AG04450 (cell line): Measurements from ENCODE around the gene CYB5RL. TPM values are rescaled to one million over a fixed set of nuclear protein-coding genes. Genes with fewer than 3 reads are reported as not detected.

Experiments used
- CTCF ChIA-PET: fragments of 300-600, 350-600 bp; formaldehyde crosslinking; extraction: SDS; loops from one replicate; lab custom pipeline; 2022; ENCODE audit warnings: antibody characterized with exemption, inconsistent platforms; lab: Charles Lee
- POLR2A ChIA-PET: fragments of 350-600 bp; formaldehyde crosslinking; extraction: SDS; loops from one replicate; lab custom pipeline; 2021; ENCODE audit warnings: antibody characterized with exemption, inconsistent platforms; lab: Yijun Ruan, JAX
- DNase-seq: peaks from one replicate; pipeline ENCODE4 v3.0.0-alpha.2; 2011; ENCODE audit warnings: low read depth, low spot score
- H3K27ac ChIP-seq: one replicate; pipeline ENCODE4 v1.5.1; 2012; ENCODE audit warnings: low read depth, low read length, control low read depth
- H3K27me3 ChIP-seq: one replicate; pipeline ENCODE4 v1.6.0; 2012; ENCODE audit warnings: low read length; ENCODE audit not compliant: control insufficient read depth, insufficient read depth
- H3K4me3 ChIP-seq: 2 replicates; pipeline ENCODE4 v1.5.1; 2011; ENCODE audit warnings: mild to moderate bottlenecking, low read depth, low read length, control low read depth
- H3K9me3 ChIP-seq: 2 replicates; pipeline ENCODE4 v1.5.1; 2012; ENCODE audit warnings: low read length; ENCODE audit not compliant: control insufficient read depth, insufficient read depth
- CTCF ChIP-seq: IDR thresholded peaks from 2 replicates; pipeline ENCODE4 v1.5.1; 2011; ENCODE audit warnings: low read depth, low read length, control low read depth, inconsistent platforms
- polyA plus RNA-seq: library from polyadenylated mRNA; depleted of rRNA; stranded (reverse); fragments of >200 nt; gene quantifications from 2 replicates; pipeline ENCODE4 v1.2.3, GENCODE V29; 2011

Gene CYB5RL
- polyA plus RNA-seq, 1 experiment = 4.1 TPM

GRCh38 chr1:54230507-54231339 is 30.9 kb upstream of the CYB5RL start:
- H3K9me3 ChIP-seq = no peaks in the 10 kb centered on the region; the same call in 1 of the 2 replicates
- DNase-seq = no peak
- CTCF ChIA-PET = no interaction called here

GRCh38 chr1:54229281-54229891 is 29.6 kb upstream of the CYB5RL start:
- no peak for TF ChIP-seq CTCF
- H3K27ac ChIP-seq = peak overlapping the region; percentile 65
- H3K9me3 ChIP-seq = no peaks in the 10 kb centered on the region; the same call in 1 of the 2 replicates
- POLR2A ChIA-PET = interaction anchor here (1.1 to 1.7 kb wide), 2 partner anchors 9 to 260 kb away, joined by 4 to 5 read pairs; no protein-coding TSS in a partner anchor
- no peak overlapping the region for H3K4me3 ChIP-seq
- H3K27me3 ChIP-seq = no peaks in the 10 kb centered on the region
- no peak for DNase-seq
- CTCF ChIA-PET = no interaction called here

More at GRCh38 chr1:54230507-54231339, 30.9 kb upstream of the CYB5RL start:
- Histone ChIP-seq H3K27ac (no peak overlapping the region), H3K27me3 (no peaks in the 10 kb centered on the region), H3K4me3 (no peak overlapping the region)
- no peak for TF ChIP-seq CTCF
- POLR2A ChIA-PET = no interaction called here

GRCh38 chr1:54228638-54229079 is 28.8 kb upstream of the CYB5RL start:
- H3K4me3 ChIP-seq = no peak overlapping the region
- TF ChIP-seq CTCF = no peak
- no peaks in the 10 kb centered on the region for H3K27me3 ChIP-seq
- H3K27ac ChIP-seq = peak overlapping the region; percentile 65
- POLR2A ChIA-PET = interaction anchor here (1.1 to 1.7 kb wide), 3 partner anchors 8 to 260 kb away, joined by 3 to 5 read pairs (median 4); no protein-coding TSS in a partner anchor
- CTCF ChIA-PET = no interaction called here
- H3K9me3 ChIP-seq = no peaks in the 10 kb centered on the region; the same call in 1 of the 2 replicates
- DNase-seq = no peak

- TF ChIP-seq CTCF = no peak
- H3K27me3 ChIP-seq = no peaks in the 10 kb centered on the region
- DNase-seq = no peak
- POLR2A ChIA-PET = interaction anchor here (0.5 to 1.3 kb wide), 2 partner anchors 12 to 14 kb away, joined by 3 read pairs; no protein-coding TSS in a partner anchor
- no peak overlapping the region for H3K4me3 ChIP-seq
- H3K27ac ChIP-seq = no peak overlapping the region
- no peaks in the 10 kb centered on the region; the same call in 1 of the 2 replicates for H3K9me3 ChIP-seq
- CTCF ChIA-PET = interaction anchor here (0.6 to 1.2 kb wide), 2 partner anchors 178 to 262 kb away, joined by 3 read pairs; partner anchors contain the start of gene SSBP3
Observed at GRCh38 chr1:54227891-54228310, 28.1 kb upstream of the CYB5RL start.
